NB4 (cell line): Measurements from ENCODE around the gene THSD7A.

Experiments used
- CTCF ChIP-seq: IDR thresholded peaks from one replicate; pipeline ENCODE4 v1.5.1; 2012; ENCODE audit warnings: low read depth, low read length
- POLR2A ChIP-seq: IDR thresholded peaks from 2 replicates; pipeline ENCODE4 v1.6.1; 2011; ENCODE audit warnings: mild to moderate bottlenecking; ENCODE audit not compliant: insufficient read length; ENCODE audit errors: extremely low read depth
- TF ChIP-seq, protein P1 (sequence below): IDR thresholded peaks from 2 replicates; pipeline ENCODE4 v1.6.1; 2011; ENCODE audit warnings: low read depth, low read length

- TF ChIP-seq CTCF (no peak), POLR2A (no peak)
- TF ChIP-seq, protein P1, sequence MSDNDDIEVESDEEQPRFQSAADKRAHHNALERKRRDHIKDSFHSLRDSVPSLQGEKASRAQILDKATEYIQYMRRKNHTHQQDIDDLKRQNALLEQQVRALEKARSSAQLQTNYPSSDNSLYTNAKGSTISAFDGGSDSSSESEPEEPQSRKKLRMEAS = no peak
Observed at GRCh38 chr7:11452476-11452875, 379.5 kb downstream of the THSD7A start.
